ENCODE results near the gene NEU1.

Gene NEU1

DNA sequence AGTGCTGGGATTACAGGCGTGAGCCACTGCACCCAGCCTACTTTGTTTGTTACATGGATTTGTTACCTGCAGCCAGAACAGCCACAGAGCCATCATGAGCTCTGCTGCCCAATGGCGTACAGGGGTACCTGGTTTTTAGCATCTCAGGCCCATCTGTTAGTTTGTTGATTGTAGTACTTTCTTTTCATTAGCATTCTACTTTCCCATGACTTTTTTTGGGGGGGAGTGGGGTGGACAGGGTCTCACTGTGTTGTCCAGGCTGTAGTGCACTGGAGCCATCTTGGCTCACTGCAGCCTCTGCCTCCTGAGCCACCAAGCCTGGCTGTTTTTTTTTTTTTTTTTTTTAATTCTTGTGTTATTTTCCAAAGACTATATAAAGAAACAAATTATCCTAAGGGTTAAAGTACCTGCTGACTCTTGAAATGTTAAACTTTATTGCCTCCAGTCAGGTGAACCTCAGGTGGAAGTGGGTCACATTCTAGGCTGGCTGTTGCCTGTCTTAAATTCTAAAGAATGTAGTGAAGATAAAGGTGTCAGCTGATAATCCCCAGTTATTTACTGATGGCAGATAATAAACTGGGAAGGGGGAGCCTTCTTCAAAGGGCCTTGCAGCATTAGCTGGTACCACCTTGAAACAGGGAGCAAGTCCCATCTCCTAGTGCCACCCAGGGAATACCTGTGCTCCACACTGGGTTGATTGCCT is 15.2 kb downstream of the NEU1 start:
- TF ChIP-seq CTCF (IDR thresholded peaks at IDR 0.05), result no peak

- TF ChIP-seq CTCF (IDR thresholded peaks at IDR 0.05), result no peak
These were observed 18.1 kb downstream of the NEU1 start for GRCh38 chr6:31844507-31844906.

- TF ChIP-seq CTCF (IDR thresholded peaks at IDR 0.05), result no peak
These were observed 20.6 kb downstream of the NEU1 start for GRCh38 chr6:31842053-31842452.

GRCh38 chr6:31838968-31839367 is 23.7 kb downstream of the NEU1 start:
- TF ChIP-seq CTCF (IDR thresholded peaks at IDR 0.05), result no peak

GRCh38 chr6:31837369-31838113 is 25.1 kb downstream of the NEU1 start:
- no peak for TF ChIP-seq CTCF (IDR thresholded peaks at IDR 0.05)

GRCh38 chr6:31836474-31837368 is 25.9 kb downstream of the NEU1 start:
- TF ChIP-seq CTCF (IDR thresholded peaks at IDR 0.05), result no peak

- no peak for TF ChIP-seq CTCF (IDR thresholded peaks at IDR 0.05)
These were observed 26.6 kb downstream of the NEU1 start for GRCh38 chr6:31836047-31836473.
